ENCODE results near the gene GPX2.

Gene GPX2

GRCh38 chr14:64974563-64974962 lies 32.0 kb upstream of the GPX2 start:
- peaks cover 19% of the 10 kb centered on the region for H3K4me1 ChIP-seq (ENCODE audit: control insufficient read depth, insufficient read depth, low read depth, low read length)
- H3K79me1 ChIP-seq (replicated peaks; ENCODE audit: low read length, poor library complexity, severe bottlenecking), result no peaks in the 10 kb centered on the region
- H3K36me3 ChIP-seq (ENCODE audit: control insufficient read depth in 1 of 2, insufficient read depth in 2 of 2, low read depth in 1 of 2, low read length in 2 of 2), result no peaks in the 10 kb centered on the region
- no peak for DNase-seq
- H4K8ac ChIP-seq (ENCODE audit: low read length), result no peak overlapping the region
- no peak overlapping the region for H3K27ac ChIP-seq (ENCODE audit: low read length, poor library complexity, severe bottlenecking)
- H3K14ac ChIP-seq (ENCODE audit: low read length in 2 of 2), result no peak overlapping the region
- H2BK12ac ChIP-seq (ENCODE audit: low read length in 2 of 2), result no peak overlapping the region
- H3K23ac ChIP-seq (ENCODE audit: low read length in 2 of 2), result no peak overlapping the region
- no peak overlapping the region for H3K4ac ChIP-seq (ENCODE audit: low read depth in 1 of 2, low read length in 2 of 2)
- no peak overlapping the region for H2BK15ac ChIP-seq (ENCODE audit: low read depth, poor library complexity, severe bottlenecking)
- no peak overlapping the region for H3K18ac ChIP-seq (ENCODE audit: low read depth in 1 of 2, low read length in 2 of 2)
- 48% methylated on average over 8 of the region's 8 CpGs for WGBS
- no peak overlapping the region for H4K91ac ChIP-seq (ENCODE audit: low read length)
- no peak overlapping the region for H2BK5ac ChIP-seq (ENCODE audit: low read depth, low read length, poor library complexity, severe bottlenecking)
- H2AK5ac ChIP-seq (ENCODE audit: low read length, severe bottlenecking), result no peak overlapping the region
- H2AFZ ChIP-seq (ENCODE audit: low read depth, low read length), result no peak overlapping the region
- H3K4me2 ChIP-seq (ENCODE audit: low read length, poor library complexity, severe bottlenecking), result no peak overlapping the region
- no peak overlapping the region for H2BK120ac ChIP-seq (ENCODE audit: low read depth, low read length)
- H3K27me3 ChIP-seq (ENCODE audit: control insufficient read depth in 1 of 2, insufficient read depth in 1 of 2, low read length in 2 of 2), result peaks cover 0 to 11% of the 10 kb centered on the region in 2 experiments
- no peak overlapping the region for H3K9ac ChIP-seq (ENCODE audit: low read length)
- no peaks in the 10 kb centered on the region for H3K9me3 ChIP-seq (ENCODE audit: control insufficient read depth, low read length)
- H3K4me3 ChIP-seq (ENCODE audit: insufficient read depth in 1 of 2, low read depth in 1 of 2, low read length in 2 of 2), result no peak overlapping the region

- H3K23ac ChIP-seq (ENCODE audit: low read length in 2 of 2), result no peak overlapping the region
- no peak overlapping the region for H3K4me3 ChIP-seq (ENCODE audit: insufficient read depth in 1 of 2, low read depth in 1 of 2, low read length in 2 of 2)
- H2BK120ac ChIP-seq (ENCODE audit: low read depth, low read length), result no peak overlapping the region
- H3K4me2 ChIP-seq (ENCODE audit: low read length, poor library complexity, severe bottlenecking), result no peak overlapping the region
- peaks cover 18% of the 10 kb centered on the region for H3K4me1 ChIP-seq (ENCODE audit: control insufficient read depth, insufficient read depth, low read depth, low read length)
- no peak overlapping the region for H3K27ac ChIP-seq (ENCODE audit: low read length, poor library complexity, severe bottlenecking)
- H2BK5ac ChIP-seq (ENCODE audit: low read depth, low read length, poor library complexity, severe bottlenecking), result no peak overlapping the region
- DNase-seq, result no peak
- H4K91ac ChIP-seq (ENCODE audit: low read length), result no peak overlapping the region
- no peak overlapping the region for H3K18ac ChIP-seq (ENCODE audit: low read depth in 1 of 2, low read length in 2 of 2)
- H2BK15ac ChIP-seq (ENCODE audit: low read depth, poor library complexity, severe bottlenecking), result no peak overlapping the region
- H3K36me3 ChIP-seq (ENCODE audit: control insufficient read depth in 1 of 2, insufficient read depth in 2 of 2, low read depth in 1 of 2, low read length in 2 of 2), result no peaks in the 10 kb centered on the region
- no peak overlapping the region for H3K4ac ChIP-seq (ENCODE audit: low read depth in 1 of 2, low read length in 2 of 2)
- H4K8ac ChIP-seq (ENCODE audit: low read length), result no peak overlapping the region
- no peaks in the 10 kb centered on the region for H3K79me1 ChIP-seq (replicated peaks; ENCODE audit: low read length, poor library complexity, severe bottlenecking)
- H2AK5ac ChIP-seq (ENCODE audit: low read length, severe bottlenecking), result no peak overlapping the region
- no peak overlapping the region for H3K9ac ChIP-seq (ENCODE audit: low read length)
- WGBS, result 95% methylated on average over 9 of the region's 9 CpGs
- no peak overlapping the region for H2AFZ ChIP-seq (ENCODE audit: low read depth, low read length)
- H3K14ac ChIP-seq (ENCODE audit: low read length in 2 of 2), result no peak overlapping the region
- no peak overlapping the region for H2BK12ac ChIP-seq (ENCODE audit: low read length in 2 of 2)
- H3K9me3 ChIP-seq (ENCODE audit: control insufficient read depth, low read length), result no peaks in the 10 kb centered on the region
- H3K27me3 ChIP-seq (ENCODE audit: control insufficient read depth in 1 of 2, insufficient read depth in 1 of 2, low read length in 2 of 2), result peaks cover 0 to 11% of the 10 kb centered on the region in 2 experiments
Observed at GRCh38 chr14:64973826-64974225, 31.3 kb upstream of the GPX2 start.

- Histone ChIP-seq H3K36me3 (ENCODE audit: control insufficient read depth in 1 of 2, insufficient read depth in 2 of 2, low read depth in 1 of 2, low read length in 2 of 2) (no peaks in the 10 kb centered on the region), H4K91ac (ENCODE audit: low read length) (no peak overlapping the region), H4K8ac (ENCODE audit: low read length) (no peak overlapping the region), H2BK5ac (ENCODE audit: low read depth, low read length, poor library complexity, severe bottlenecking) (no peak overlapping the region), H3K14ac (ENCODE audit: low read length in 2 of 2) (no peak overlapping the region), H3K27ac (ENCODE audit: low read length, poor library complexity, severe bottlenecking) (no peak overlapping the region), H3K27me3 (ENCODE audit: control insufficient read depth in 1 of 2, insufficient read depth in 1 of 2, low read length in 2 of 2) (peaks cover 0 to 11% of the 10 kb centered on the region in 2 experiments), H2AFZ (ENCODE audit: low read depth, low read length) (no peak overlapping the region), H3K79me1 (replicated peaks; ENCODE audit: low read length, poor library complexity, severe bottlenecking) (no peaks in the 10 kb centered on the region), H3K23ac (ENCODE audit: low read length in 2 of 2) (no peak overlapping the region), H3K9me3 (ENCODE audit: control insufficient read depth, low read length) (no peaks in the 10 kb centered on the region), H3K4me1 (ENCODE audit: control insufficient read depth, insufficient read depth, low read depth, low read length) (peaks cover 23% of the 10 kb centered on the region), H3K4me3 (ENCODE audit: insufficient read depth in 1 of 2, low read depth in 1 of 2, low read length in 2 of 2) (no peak overlapping the region), H2BK15ac (ENCODE audit: low read depth, poor library complexity, severe bottlenecking) (no peak overlapping the region), H2BK12ac (ENCODE audit: low read length in 2 of 2) (no peak overlapping the region), H2AK5ac (ENCODE audit: low read length, severe bottlenecking) (no peak overlapping the region), H2BK120ac (ENCODE audit: low read depth, low read length) (no peak overlapping the region), H3K9ac (ENCODE audit: low read length) (no peak overlapping the region), H3K18ac (ENCODE audit: low read depth in 1 of 2, low read length in 2 of 2) (no peak overlapping the region), H3K4ac (ENCODE audit: low read depth in 1 of 2, low read length in 2 of 2) (no peak overlapping the region), H3K4me2 (ENCODE audit: low read length, poor library complexity, severe bottlenecking) (no peak overlapping the region)
- DNase-seq, result no peak
- 89% methylated on average over 7 of the region's 8 CpGs for WGBS
Observed at GRCh38 chr14:64973026-64973442, 30.5 kb upstream of the GPX2 start.

GRCh38 chr14:64971943-64972791 lies 29.6 kb upstream of the GPX2 start, which contains the start of gene RAB15:
Gene RAB15 (minus strand): TSS chr14:64972336. CDS start chr14:64972076, 260 bp downstream.
- Histone ChIP-seq H3K23ac (ENCODE audit: low read length in 2 of 2) (peak within 1 kb of the TSS in 1 of 2 experiments; percentile 87), H3K4ac (ENCODE audit: low read depth in 1 of 2, low read length in 2 of 2) (peak within 1 kb of the TSS in 1 of 2 experiments; percentile 35), H4K8ac (ENCODE audit: low read length) (peak within 1 kb of the TSS; percentile 53), H3K27me3 (ENCODE audit: control insufficient read depth in 1 of 2, insufficient read depth in 1 of 2, low read length in 2 of 2) (peaks cover 0 to 10% of the 10 kb centered on the region in 2 experiments), H3K9me3 (ENCODE audit: control insufficient read depth, low read length) (no peaks in the 10 kb centered on the region), H3K4me2 (ENCODE audit: low read length, poor library complexity, severe bottlenecking) (peak within 1 kb of the TSS; percentile 88), H3K14ac (ENCODE audit: low read length in 2 of 2) (peak within 1 kb of the TSS in 1 of 2 experiments; percentile 75), H2BK120ac (ENCODE audit: low read depth, low read length) (no peak within 1 kb of the TSS), H2AFZ (ENCODE audit: low read depth, low read length) (peak within 1 kb of the TSS; percentile 94), H2BK5ac (ENCODE audit: low read depth, low read length, poor library complexity, severe bottlenecking) (peak within 1 kb of the TSS; percentile 10), H2BK12ac (ENCODE audit: low read length in 2 of 2) (no peak within 1 kb of the TSS), H3K9ac (ENCODE audit: low read length) (peak within 1 kb of the TSS; percentile 82), H4K91ac (ENCODE audit: low read length) (no peak within 1 kb of the TSS), H2AK5ac (ENCODE audit: low read length, severe bottlenecking) (peak within 1 kb of the TSS; percentile 74), H3K4me1 (ENCODE audit: control insufficient read depth, insufficient read depth, low read depth, low read length) (peaks cover 30% of the 10 kb centered on the region), H3K36me3 (ENCODE audit: control insufficient read depth in 1 of 2, insufficient read depth in 2 of 2, low read depth in 1 of 2, low read length in 2 of 2) (peaks cover 0 to 2% of the 10 kb centered on the region in 2 experiments), H3K18ac (ENCODE audit: low read depth in 1 of 2, low read length in 2 of 2) (peak within 1 kb of the TSS; percentile 21 to 91), H3K79me1 (replicated peaks; ENCODE audit: low read length, poor library complexity, severe bottlenecking) (no peaks in the 10 kb centered on the region), H3K4me3 (ENCODE audit: insufficient read depth in 1 of 2, low read depth in 1 of 2, low read length in 2 of 2) (peak within 1 kb of the TSS; percentile 77 to 80), H3K27ac (ENCODE audit: low read length, poor library complexity, severe bottlenecking) (peak within 1 kb of the TSS; percentile 60), H2BK15ac (ENCODE audit: low read depth, poor library complexity, severe bottlenecking) (no peak within 1 kb of the TSS)
- WGBS, result 6% methylated on average over 43 of the region's 96 CpGs
- peak; percentile 24 for DNase-seq

Data from mesenchymal stem cell (in vitro differentiated cells and primary cell).